Lower leg skin (tissue), 3 donors: Measurements from ENCODE around the gene ATPAF1.

Experiments used
- POLR2A ChIP-seq, 2 donors: fragments of 450-650 bp; IDR thresholded peaks; one replicate each; pipeline ENCODE4 v1.6.1; 2016 to 2017; ENCODE audit warnings: antibody characterized with exemption in 2 of 2, mild to moderate bottlenecking in 1 of 2, moderate library complexity in 1 of 2
- TF ChIP-seq, protein P1 (sequence below), 3 donors: fragments of 450-650 bp; IDR thresholded peaks; one replicate each; pipeline ENCODE4 v1.5.1; 2016; ENCODE audit warnings: antibody characterized with exemption in 3 of 3, mild to moderate bottlenecking in 3 of 3, moderate library complexity in 2 of 3

DNA sequence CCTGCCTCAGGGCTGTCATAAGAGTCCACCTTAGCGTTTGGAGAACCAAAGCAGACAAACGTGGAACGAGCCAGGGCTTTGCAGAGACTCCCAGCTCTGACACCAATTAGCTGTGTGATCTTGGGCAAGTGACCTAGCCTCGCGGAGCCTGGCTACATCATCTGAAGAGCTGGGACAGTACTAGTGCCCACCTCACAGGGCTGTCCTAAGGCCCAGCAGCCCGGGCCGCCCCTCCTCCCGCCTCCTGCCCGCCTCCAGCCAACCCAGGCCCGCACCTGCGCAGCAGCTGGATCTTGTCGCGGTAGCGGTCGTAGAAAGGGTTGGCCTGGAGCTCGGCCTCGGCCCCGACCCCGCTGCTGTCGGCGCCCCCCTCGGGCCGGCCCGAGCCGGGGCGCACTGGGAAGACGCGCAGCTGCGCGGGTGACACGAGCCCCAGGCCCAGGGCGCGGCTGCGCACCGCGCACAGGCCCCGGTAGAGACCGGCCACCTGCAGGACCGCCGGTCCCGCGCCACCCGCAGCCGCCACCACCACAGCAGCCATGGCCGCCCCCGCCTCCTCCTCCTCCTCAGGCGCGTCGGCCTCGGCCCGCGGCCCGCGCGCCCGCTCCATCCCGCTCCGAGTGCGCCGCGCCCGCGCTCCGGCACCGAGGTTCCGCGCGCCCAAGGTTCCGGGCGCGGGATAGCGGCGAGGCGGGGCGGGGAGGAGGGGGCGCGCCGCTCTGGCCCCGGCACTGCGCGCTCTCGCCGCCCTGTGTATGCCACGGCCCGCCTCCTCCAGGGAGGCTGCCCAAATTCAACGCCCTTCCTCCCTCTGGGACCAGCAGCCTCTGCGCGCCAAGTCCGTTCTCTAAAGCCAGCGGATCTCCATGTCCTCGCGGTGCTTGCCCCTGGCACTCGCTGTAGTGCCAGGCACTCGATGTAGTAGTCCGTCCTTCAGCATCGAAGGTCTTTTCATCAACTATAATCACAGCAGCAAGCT lies at the start of gene ATPAF1:
- no peak for TF ChIP-seq POLR2A (IDR thresholded peaks at IDR 0.05)
- TF ChIP-seq, protein P1, sequence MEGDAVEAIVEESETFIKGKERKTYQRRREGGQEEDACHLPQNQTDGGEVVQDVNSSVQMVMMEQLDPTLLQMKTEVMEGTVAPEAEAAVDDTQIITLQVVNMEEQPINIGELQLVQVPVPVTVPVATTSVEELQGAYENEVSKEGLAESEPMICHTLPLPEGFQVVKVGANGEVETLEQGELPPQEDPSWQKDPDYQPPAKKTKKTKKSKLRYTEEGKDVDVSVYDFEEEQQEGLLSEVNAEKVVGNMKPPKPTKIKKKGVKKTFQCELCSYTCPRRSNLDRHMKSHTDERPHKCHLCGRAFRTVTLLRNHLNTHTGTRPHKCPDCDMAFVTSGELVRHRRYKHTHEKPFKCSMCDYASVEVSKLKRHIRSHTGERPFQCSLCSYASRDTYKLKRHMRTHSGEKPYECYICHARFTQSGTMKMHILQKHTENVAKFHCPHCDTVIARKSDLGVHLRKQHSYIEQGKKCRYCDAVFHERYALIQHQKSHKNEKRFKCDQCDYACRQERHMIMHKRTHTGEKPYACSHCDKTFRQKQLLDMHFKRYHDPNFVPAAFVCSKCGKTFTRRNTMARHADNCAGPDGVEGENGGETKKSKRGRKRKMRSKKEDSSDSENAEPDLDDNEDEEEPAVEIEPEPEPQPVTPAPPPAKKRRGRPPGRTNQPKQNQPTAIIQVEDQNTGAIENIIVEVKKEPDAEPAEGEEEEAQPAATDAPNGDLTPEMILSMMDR (IDR thresholded peaks at IDR 0.05): no peak
